IMR-90 (cell line): ENCODE data around the gene KCTD16. TPM values are rescaled to one million over a fixed set of nuclear protein-coding genes. Genes with fewer than 3 reads are reported as not detected.

Source experiments
- ATAC-seq: fragments of 200-7000 bp; cut with Tn5 transposase; 2 replicates; pipeline ENCODE4 v1.9.1; 2020; ENCODE audit warnings: low read depth, mild to moderate bottlenecking, moderate library complexity
- BruUV-seq: library from RNA; stranded (reverse); fragments of 400-500 nt; replicated peaks from 2 replicates; lab custom pipeline; 2021; lab: Mats Ljungman, UMichigan
- CTCF ChIA-PET: fragments of 300-600 bp; formaldehyde crosslinking; extraction: SDS; loops from one replicate; lab custom pipeline; 2021; ENCODE audit warnings: antibody characterized with exemption; lab: Yijun Ruan, JAX
- POLR2A ChIA-PET: fragments of 300-600 bp; sonication (Branson Sonifier 250); formaldehyde crosslinking; loops from one replicate; lab custom pipeline; 2022; ENCODE audit warnings: antibody characterized with exemption; ENCODE audit not compliant: unreplicated experiment; lab: Charles Lee
- DNase-seq: peaks from one replicate; pipeline ENCODE4 v3.0.0; 2013
- H2AFZ ChIP-seq: replicated peaks from 2 replicates; pipeline ENCODE3; 2013; ENCODE audit warnings: low read length, mild to moderate bottlenecking; ENCODE audit not compliant: poor library complexity
- H2AK5ac ChIP-seq: 2 replicates; pipeline ENCODE4 v1.6.1; 2013; ENCODE audit warnings: low read depth, low read length, inconsistent platforms
- H2AK9ac ChIP-seq: replicated peaks from 2 replicates; pipeline ENCODE3; 2013; ENCODE audit warnings: mild to moderate bottlenecking, low read depth, low read length, moderate library complexity; ENCODE audit not compliant: poor library complexity
- H2BK120ac ChIP-seq: 2 replicates; pipeline ENCODE4 v1.6.1; 2013; ENCODE audit warnings: low read depth, low read length, inconsistent platforms
- H2BK15ac ChIP-seq: 3 replicates; pipeline ENCODE4 v1.6.1; 2013; ENCODE audit warnings: low read depth, low read length, inconsistent platforms
- H2BK20ac ChIP-seq: 2 replicates; pipeline ENCODE4 v1.6.1; 2013; ENCODE audit warnings: low read depth, mild to moderate bottlenecking, inconsistent platforms, low read length, moderate library complexity
- H2BK5ac ChIP-seq: 2 replicates; pipeline ENCODE4 v1.6.1; 2013; ENCODE audit warnings: mild to moderate bottlenecking, low read depth, low read length, inconsistent platforms; ENCODE audit not compliant: poor library complexity, severe bottlenecking
- H3K14ac ChIP-seq: replicated peaks from 2 replicates; pipeline ENCODE4 v1.6.1; 2013; ENCODE audit warnings: low read depth, low read length, inconsistent platforms
- H3K18ac ChIP-seq: 2 replicates; pipeline ENCODE4 v1.6.1; 2013; ENCODE audit warnings: low read depth, low read length, control low read depth
- H3K23ac ChIP-seq: 2 replicates; pipeline ENCODE4 v1.6.1; 2013; ENCODE audit warnings: low read depth, low read length, inconsistent platforms
- H3K27ac ChIP-seq: 2 replicates; pipeline ENCODE4 v1.5.1; 2013; ENCODE audit warnings: mild to moderate bottlenecking, control low read depth, low read length; ENCODE audit not compliant: insufficient read depth
- H3K27me3 ChIP-seq: 2 replicates; pipeline ENCODE4 v1.6.1; 2013; ENCODE audit warnings: low read length; ENCODE audit not compliant: control insufficient read depth, insufficient read depth
- H3K36me3 ChIP-seq: 2 replicates; pipeline ENCODE4 v1.6.1; 2013; ENCODE audit warnings: low read length, mixed read lengths; ENCODE audit not compliant: control insufficient read depth, insufficient read depth
- H3K4ac ChIP-seq: 2 replicates; pipeline ENCODE4 v1.6.1; 2013; ENCODE audit warnings: low read depth, low read length, inconsistent platforms
- H3K4me1 ChIP-seq: 2 replicates; pipeline ENCODE4 v1.6.1; 2013; ENCODE audit warnings: low read length, mixed read lengths; ENCODE audit not compliant: control insufficient read depth, insufficient read depth
- H3K4me2 ChIP-seq: 2 replicates; pipeline ENCODE4 v1.6.1; 2013; ENCODE audit warnings: low read depth, mild to moderate bottlenecking, control low read depth, low read length, moderate library complexity
- H3K4me3 ChIP-seq: 2 replicates; pipeline ENCODE4 v1.5.1; 2013; ENCODE audit warnings: low read depth, mild to moderate bottlenecking, control low read depth, low read length, moderate library complexity; ENCODE audit not compliant: insufficient read depth
- H3K56ac ChIP-seq: 2 replicates; pipeline ENCODE4 v1.6.1; 2013; ENCODE audit warnings: low read length, inconsistent platforms; ENCODE audit not compliant: insufficient read depth; ENCODE audit errors: extremely low read depth
- H3K79me1 ChIP-seq, 2 experiments: 2 replicates each; pipeline ENCODE4 v1.6.1; 2013; ENCODE audit warnings: low read length in 2 of 2, inconsistent platforms in 1 of 2, low read depth in 1 of 2
- H3K9ac ChIP-seq: 2 replicates; pipeline ENCODE4 v1.6.1; 2013; ENCODE audit warnings: low read depth, low read length, control low read depth
- H3K9me1 ChIP-seq: 2 replicates; pipeline ENCODE4 v1.6.1; 2013; ENCODE audit warnings: low read length, inconsistent platforms; ENCODE audit not compliant: insufficient read depth
- H3K9me3 ChIP-seq: 2 replicates; pipeline ENCODE4 v1.6.1; 2013; ENCODE audit warnings: low read length; ENCODE audit not compliant: control insufficient read depth, insufficient read depth
- H4K20me1 ChIP-seq: 2 replicates; pipeline ENCODE4 v1.6.1; 2013; ENCODE audit warnings: low read length, inconsistent platforms; ENCODE audit not compliant: insufficient read depth
- H4K5ac ChIP-seq: 2 replicates; pipeline ENCODE4 v1.6.1; 2013; ENCODE audit warnings: mild to moderate bottlenecking, low read depth, low read length, control low read depth
- H4K8ac ChIP-seq, 2 experiments: 2 replicates each; pipeline ENCODE4 v1.6.1; 2013; ENCODE audit warnings: low read depth in 2 of 2, low read length in 2 of 2, control low read depth in 1 of 2, inconsistent platforms in 1 of 2
- H4K91ac ChIP-seq: 2 replicates; pipeline ENCODE4 v1.6.1; 2013; ENCODE audit warnings: low read depth, low read length, inconsistent platforms; ENCODE audit not compliant: insufficient read depth
- BHLHE40 ChIP-seq: fragments of 150-350 bp; IDR thresholded peaks from 2 replicates; pipeline ENCODE4 v1.6.1; 2016; ENCODE audit warnings: mild to moderate bottlenecking, low read depth, low read length
- CEBPB ChIP-seq: IDR thresholded peaks from 2 replicates; pipeline ENCODE4 v1.6.1; 2012; ENCODE audit warnings: low read depth, low read length, improper control_type of control experiment
- CHD1 ChIP-seq: IDR thresholded peaks from 2 replicates; pipeline ENCODE4 v1.6.1; 2012; ENCODE audit warnings: low read depth, low read length, improper control_type of control experiment
- FOS ChIP-seq: fragments of 150-350 bp; IDR thresholded peaks from 2 replicates; pipeline ENCODE4 v1.6.1; 2016; ENCODE audit warnings: low read depth, low read length
- MAFK ChIP-seq: IDR thresholded peaks from 2 replicates; pipeline ENCODE4 v1.6.1; 2012; ENCODE audit warnings: low read depth, low read length, improper control_type of control experiment
- MAZ ChIP-seq: IDR thresholded peaks from 2 replicates; pipeline ENCODE4 v1.6.1; 2012; ENCODE audit warnings: low read depth, mild to moderate bottlenecking, low read length, improper control_type of control experiment, moderate library complexity, borderline replicate concordance
- MXI1 ChIP-seq: IDR thresholded peaks from 2 replicates; pipeline ENCODE4 v1.6.1; 2012; ENCODE audit warnings: low read depth, mild to moderate bottlenecking, low read length, moderate library complexity, borderline replicate concordance
- NFE2L2 ChIP-seq: fragments of 150-350 bp; IDR thresholded peaks from 2 replicates; pipeline ENCODE4 v1.6.1; 2016; ENCODE audit warnings: low read depth, mild to moderate bottlenecking, low read length
- POLR2A ChIP-seq: IDR thresholded peaks from 2 replicates; pipeline ENCODE4 v1.6.1; 2012; ENCODE audit warnings: mild to moderate bottlenecking, low read depth, low read length
- RAD21 ChIP-seq: IDR thresholded peaks from 2 replicates; pipeline ENCODE4 v1.6.1; 2012; ENCODE audit warnings: low read length, improper control_type of control experiment
- RCOR1 ChIP-seq: IDR thresholded peaks from 2 replicates; pipeline ENCODE4 v1.6.1; 2012; ENCODE audit warnings: mild to moderate bottlenecking, low read length, improper control_type of control experiment; ENCODE audit not compliant: insufficient replicate concordance
- RFX5 ChIP-seq: IDR thresholded peaks from 2 replicates; pipeline ENCODE4 v1.8.0; 2012; ENCODE audit warnings: low read depth, mild to moderate bottlenecking, low read length, moderate library complexity
- SMC3 ChIP-seq: fragments of 150-350 bp; IDR thresholded peaks from 2 replicates; pipeline ENCODE4 v1.6.1; 2016; ENCODE audit warnings: low read depth, mild to moderate bottlenecking, antibody characterized with exemption, low read length, moderate library complexity
- WGBS, 2 experiments: methylation state at CpG; one replicate each; pipeline versions ENCODE4 v1.1.5 to v1.1.7; 2013; ENCODE audit warnings: missing lambda C conversion rate in 2 of 2; ENCODE audit not compliant: insufficient read length in 1 of 2; ENCODE audit errors: extremely low coverage in 2 of 2; 5-methylcytosine and 5-hydroxymethylcytosine counted together
- dilution Hi-C: fragments of 300-500 bp; cut with HindIII; formaldehyde crosslinking; loops from one replicate; pipeline ENCODE4 v1.14.3; 2018; ENCODE audit warnings: low sequenced_read_pairs; ENCODE audit not compliant: unreplicated experiment
- in situ Hi-C: fragments of 300-500 bp; cut with MboI; formaldehyde crosslinking; loops from 3 replicates; pipeline ENCODE4 v1.14.3; 2019; ENCODE audit warnings: low sequenced_read_pairs, inconsistent platforms, mixed read lengths
- intact Hi-C: fragments of 100-400 bp; cut with micrococcal nuclease; formaldehyde crosslinking; loops from 2 replicates; pipeline ENCODE4 v1.10.0; 2022
- polyA plus RNA-seq, 3 experiments: library from polyadenylated mRNA; depleted of rRNA; stranded (reverse); fragments of >200 nt; gene quantifications; 2 replicates each; pipeline ENCODE4 v1.2.3, GENCODE V29; 2012; ENCODE audit warnings: low replicate concordance in 1 of 3
- total RNA-seq: library from RNA; depleted of rRNA; stranded (reverse); fragments of >200 nt; gene quantifications from 2 replicates; pipeline ENCODE4 v1.2.3, GENCODE V29; 2012
- TF ChIP-seq, protein P1 (sequence below): conservative IDR thresholded peaks from 2 replicates; pipeline ENCODE4 v1.5.1; 2012; ENCODE audit warnings: mild to moderate bottlenecking, low read depth, low read length, improper control_type of control experiment
- TF ChIP-seq, protein P2 (sequence below): fragments of 150-350 bp; IDR thresholded peaks from 2 replicates; pipeline ENCODE4 v1.6.1; 2017; ENCODE audit warnings: mild to moderate bottlenecking, antibody characterized with exemption, low read length, low read depth
- TF ChIP-seq, protein P3 (sequence below): fragments of 150-350 bp; IDR thresholded peaks from 2 replicates; pipeline ENCODE4 v1.6.1; 2016; ENCODE audit warnings: low read depth, mild to moderate bottlenecking, low read length, moderate library complexity, borderline replicate concordance

Gene KCTD16
- total and polyA plus RNA-seq, 2 of the 4 experiments (the other 2 are of a cell fraction), result 0.43 to 1.1 TPM

- dilution Hi-C loops (no loop called here), intact Hi-C loops (no loop called here), in situ Hi-C loops (no loop called here)
- H3K27ac ChIP-seq, result no peak overlapping the region
- H2BK15ac ChIP-seq, result no peak overlapping the region
- H4K8ac ChIP-seq, result no peak overlapping the region
- no peak for TF ChIP-seq SMC3
- TF ChIP-seq RAD21, result no peak
- TF ChIP-seq, protein P1, sequence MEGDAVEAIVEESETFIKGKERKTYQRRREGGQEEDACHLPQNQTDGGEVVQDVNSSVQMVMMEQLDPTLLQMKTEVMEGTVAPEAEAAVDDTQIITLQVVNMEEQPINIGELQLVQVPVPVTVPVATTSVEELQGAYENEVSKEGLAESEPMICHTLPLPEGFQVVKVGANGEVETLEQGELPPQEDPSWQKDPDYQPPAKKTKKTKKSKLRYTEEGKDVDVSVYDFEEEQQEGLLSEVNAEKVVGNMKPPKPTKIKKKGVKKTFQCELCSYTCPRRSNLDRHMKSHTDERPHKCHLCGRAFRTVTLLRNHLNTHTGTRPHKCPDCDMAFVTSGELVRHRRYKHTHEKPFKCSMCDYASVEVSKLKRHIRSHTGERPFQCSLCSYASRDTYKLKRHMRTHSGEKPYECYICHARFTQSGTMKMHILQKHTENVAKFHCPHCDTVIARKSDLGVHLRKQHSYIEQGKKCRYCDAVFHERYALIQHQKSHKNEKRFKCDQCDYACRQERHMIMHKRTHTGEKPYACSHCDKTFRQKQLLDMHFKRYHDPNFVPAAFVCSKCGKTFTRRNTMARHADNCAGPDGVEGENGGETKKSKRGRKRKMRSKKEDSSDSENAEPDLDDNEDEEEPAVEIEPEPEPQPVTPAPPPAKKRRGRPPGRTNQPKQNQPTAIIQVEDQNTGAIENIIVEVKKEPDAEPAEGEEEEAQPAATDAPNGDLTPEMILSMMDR, result no peak
- TF ChIP-seq NFE2L2, result no peak
- no peak for TF ChIP-seq POLR2A
- no peak for TF ChIP-seq FOS
- TF ChIP-seq MXI1, result no peak
- TF ChIP-seq CEBPB, result no peak
- TF ChIP-seq MAZ, result no peak
- TF ChIP-seq MAFK, result no peak
- no peak for TF ChIP-seq RFX5
- TF ChIP-seq, protein P2, sequence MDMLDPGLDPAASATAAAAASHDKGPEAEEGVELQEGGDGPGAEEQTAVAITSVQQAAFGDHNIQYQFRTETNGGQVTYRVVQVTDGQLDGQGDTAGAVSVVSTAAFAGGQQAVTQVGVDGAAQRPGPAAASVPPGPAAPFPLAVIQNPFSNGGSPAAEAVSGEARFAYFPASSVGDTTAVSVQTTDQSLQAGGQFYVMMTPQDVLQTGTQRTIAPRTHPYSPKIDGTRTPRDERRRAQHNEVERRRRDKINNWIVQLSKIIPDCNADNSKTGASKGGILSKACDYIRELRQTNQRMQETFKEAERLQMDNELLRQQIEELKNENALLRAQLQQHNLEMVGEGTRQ, result no peak
- TF ChIP-seq, protein P3, sequence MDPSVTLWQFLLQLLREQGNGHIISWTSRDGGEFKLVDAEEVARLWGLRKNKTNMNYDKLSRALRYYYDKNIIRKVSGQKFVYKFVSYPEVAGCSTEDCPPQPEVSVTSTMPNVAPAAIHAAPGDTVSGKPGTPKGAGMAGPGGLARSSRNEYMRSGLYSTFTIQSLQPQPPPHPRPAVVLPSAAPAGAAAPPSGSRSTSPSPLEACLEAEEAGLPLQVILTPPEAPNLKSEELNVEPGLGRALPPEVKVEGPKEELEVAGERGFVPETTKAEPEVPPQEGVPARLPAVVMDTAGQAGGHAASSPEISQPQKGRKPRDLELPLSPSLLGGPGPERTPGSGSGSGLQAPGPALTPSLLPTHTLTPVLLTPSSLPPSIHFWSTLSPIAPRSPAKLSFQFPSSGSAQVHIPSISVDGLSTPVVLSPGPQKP, result no peak
- no peak for TF ChIP-seq BHLHE40
- no peak for TF ChIP-seq CHD1
- no peak for TF ChIP-seq RCOR1
- H2AK9ac ChIP-seq, result no peak overlapping the region
- no peaks in the 10 kb centered on the region for H3K36me3 ChIP-seq
- no peak overlapping the region for H2AFZ ChIP-seq
- H2BK5ac ChIP-seq, result no peak overlapping the region
- no peak overlapping the region for H3K23ac ChIP-seq
- H3K56ac ChIP-seq, result no peak overlapping the region
- WGBS, 2 experiments, result no CpG with 5 or more reads among the region's 1 CpG
- H3K18ac ChIP-seq, result no peak overlapping the region
- no peak overlapping the region for H3K9ac ChIP-seq
- no peaks in the 10 kb centered on the region for H3K9me3 ChIP-seq
- H3K9me1 ChIP-seq, result no peaks in the 10 kb centered on the region
- H4K5ac ChIP-seq, result no peak overlapping the region
- no peak for DNase-seq
- H2AK5ac ChIP-seq, result no peak overlapping the region
- no peak overlapping the region for H4K91ac ChIP-seq
- H4K20me1 ChIP-seq, result no peaks in the 10 kb centered on the region
- H3K4me2 ChIP-seq, result no peak overlapping the region
- no peak overlapping the region for H3K14ac ChIP-seq
- BruUV-seq, result no TSS peak
- no peaks in the 10 kb centered on the region for H3K4me1 ChIP-seq
- ChIA-PET CTCF (no interaction called here), POLR2A (no interaction called here)
- H3K27me3 ChIP-seq, result no peaks in the 10 kb centered on the region
- no peaks in the 10 kb centered on the region for H3K79me1 ChIP-seq
- H3K4ac ChIP-seq, result no peak overlapping the region
- H2BK120ac ChIP-seq, result no peak overlapping the region
- no peak overlapping the region for H2BK20ac ChIP-seq
- H3K4me3 ChIP-seq, result no peak overlapping the region
- no peak for ATAC-seq
These were observed 234.0 kb downstream of the KCTD16 start for GRCh38 chr5:144404672-144405071.
